GM19035 (cell line): ENCODE data around the gene CENPU.

Source experiments
- ATAC-seq: cut with Tn5 transposase; IDR thresholded peaks from one replicate; pipeline ENCODE4 v1.9.1; 2021; ENCODE audit not compliant: unreplicated experiment

The CENPU gene

GRCh38 chr4:184713887-184714286 lies 20.0 kb downstream of the CENPU start:
- ATAC-seq, result no peak

DNA sequence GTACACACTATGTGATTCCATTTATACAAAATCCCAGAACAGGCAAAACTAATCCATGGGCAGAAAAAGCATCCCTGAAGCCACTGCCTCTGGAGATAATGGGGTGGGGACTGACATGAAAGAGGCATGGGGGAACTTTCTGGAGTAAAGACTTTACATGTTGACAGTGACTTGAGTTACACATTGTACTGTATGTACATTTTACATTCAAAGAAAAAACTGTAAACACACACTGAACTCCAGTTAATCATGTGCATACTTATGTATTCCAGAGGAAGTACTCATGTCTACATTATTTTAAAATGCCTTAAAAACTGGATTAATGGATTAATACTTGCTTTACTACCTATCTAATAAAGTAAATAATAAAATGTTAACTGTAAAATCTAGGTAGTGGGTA lies 21.6 kb downstream of the CENPU start:
- ATAC-seq, result no peak

- ATAC-seq, result no peak
These were observed 27.4 kb downstream of the CENPU start for GRCh38 chr4:184706453-184706852.

DNA sequence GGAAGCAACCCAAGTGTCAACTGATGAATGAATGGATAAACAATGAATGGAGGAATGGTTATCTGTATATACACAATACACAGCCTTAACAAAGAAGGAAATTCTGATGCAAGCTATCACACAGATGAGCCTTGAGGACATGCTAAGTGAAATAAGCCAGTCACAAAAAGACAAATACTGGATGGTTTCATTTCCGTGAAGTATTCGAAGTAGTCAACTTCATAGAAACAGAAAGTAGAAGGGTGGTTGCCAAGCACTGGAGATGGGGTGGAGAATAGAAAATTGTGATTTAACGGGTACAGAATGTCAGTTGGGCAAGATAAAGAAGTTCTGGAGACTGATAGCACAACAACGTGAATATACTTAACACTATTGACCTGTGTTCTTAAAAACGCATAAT lies 28.2 kb downstream of the CENPU start:
- no peak for ATAC-seq

DNA sequence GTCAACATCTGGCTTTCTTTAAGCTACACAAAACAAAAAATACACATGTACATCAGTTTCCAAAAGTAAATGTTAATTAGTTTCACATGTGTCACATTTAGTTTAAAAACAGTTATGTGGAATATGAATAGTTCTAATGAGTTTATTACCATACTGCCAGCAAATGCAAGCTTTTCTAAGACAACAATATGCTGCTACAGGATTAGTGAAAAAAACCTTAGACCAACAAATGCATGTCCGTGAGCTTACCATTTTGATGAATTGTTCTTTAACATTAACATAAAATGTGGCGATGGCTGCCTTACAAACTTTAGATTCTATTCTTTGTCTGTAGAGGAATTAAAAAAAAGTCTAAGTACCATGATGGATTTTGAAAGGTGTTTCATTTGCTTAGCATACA lies 31.8 kb downstream of the CENPU start:
- no peak for ATAC-seq

GRCh38 chr4:184699941-184700340 lies 34.0 kb downstream of the CENPU start:
- no peak for ATAC-seq

DNA sequence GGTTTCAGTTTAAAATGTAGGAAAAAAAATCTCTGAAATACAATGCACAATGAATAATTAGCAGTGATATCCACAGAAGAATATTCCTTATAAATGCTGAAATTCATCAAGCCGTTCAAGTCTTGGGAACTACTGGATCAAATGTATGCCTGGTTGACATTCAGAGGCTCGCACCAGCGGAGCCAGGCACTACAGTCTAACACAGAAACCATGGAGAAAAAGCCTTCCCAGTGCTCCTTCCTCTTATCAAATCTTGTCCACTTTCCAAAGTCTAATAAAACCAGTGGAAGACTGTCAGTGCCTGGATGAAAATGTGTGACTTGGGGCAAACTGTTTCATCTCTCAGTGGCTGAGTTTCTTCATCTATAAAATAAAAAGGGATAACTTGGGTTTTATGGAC lies 35.9 kb downstream of the CENPU start:
- no peak for ATAC-seq

DNA sequence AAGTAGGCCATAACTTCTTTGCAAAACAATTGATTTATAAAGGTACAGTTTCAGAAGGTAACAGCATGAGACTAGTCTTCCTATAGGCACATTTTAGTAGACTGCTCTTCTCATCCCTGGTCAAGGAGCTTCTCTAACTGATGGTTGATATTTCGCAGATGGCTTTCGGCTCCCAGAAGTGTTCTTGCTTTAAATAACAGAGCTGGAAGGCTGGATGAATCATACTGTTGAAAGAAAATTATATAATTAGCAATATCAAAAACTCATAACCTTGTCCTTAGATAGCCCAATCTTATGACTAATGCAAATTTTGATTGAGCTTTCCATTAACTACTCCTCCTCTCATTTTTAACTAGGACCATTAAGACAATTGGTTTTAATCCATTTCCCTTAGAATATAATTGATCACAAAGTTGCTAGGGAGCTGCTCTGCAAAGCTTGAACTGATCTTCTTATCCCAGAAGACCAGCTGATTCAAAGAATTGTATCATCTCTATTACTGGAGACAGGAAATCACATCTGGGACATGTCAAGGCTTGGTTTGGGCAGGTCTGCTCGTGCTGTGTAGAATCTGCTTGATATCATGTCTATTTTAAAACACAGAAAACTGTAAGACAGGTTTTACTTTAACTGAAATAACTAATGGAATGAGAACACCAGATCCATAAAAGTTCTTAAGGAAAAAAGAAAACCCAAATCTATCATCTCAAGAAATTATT lies 38.6 kb downstream of the CENPU start:
- no peak for ATAC-seq

GRCh38 chr4:184694412-184694956 lies 39.4 kb downstream of the CENPU start:
- ATAC-seq, result no peak

- no peak for ATAC-seq
These were observed 40.8 kb downstream of the CENPU start for GRCh38 chr4:184693056-184693455.

GRCh38 chr4:184689681-184690080 lies 44.2 kb downstream of the CENPU start:
- ATAC-seq, result no peak

- no peak for ATAC-seq
These were observed 45.4 kb downstream of the CENPU start for GRCh38 chr4:184688447-184688846.

DNA sequence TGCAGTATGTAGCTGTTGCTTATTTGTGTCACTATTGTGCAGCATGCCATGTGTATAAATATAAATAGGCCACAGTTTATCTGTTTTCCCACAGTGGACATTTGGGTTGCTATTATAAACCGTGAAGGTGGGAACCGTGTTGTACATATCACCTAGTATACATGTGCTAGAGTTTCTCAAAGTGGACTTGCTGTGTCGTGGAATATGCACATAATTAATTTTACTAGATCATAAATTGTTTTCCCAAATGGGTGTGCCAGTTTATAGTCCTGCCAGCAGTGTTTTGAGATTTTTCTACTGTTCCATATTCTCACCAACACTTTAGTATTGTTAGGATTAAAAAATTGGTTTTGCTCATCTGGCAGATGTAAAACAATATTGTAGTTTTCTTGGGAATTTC lies 45.9 kb downstream of the CENPU start:
- ATAC-seq, result no peak

DNA sequence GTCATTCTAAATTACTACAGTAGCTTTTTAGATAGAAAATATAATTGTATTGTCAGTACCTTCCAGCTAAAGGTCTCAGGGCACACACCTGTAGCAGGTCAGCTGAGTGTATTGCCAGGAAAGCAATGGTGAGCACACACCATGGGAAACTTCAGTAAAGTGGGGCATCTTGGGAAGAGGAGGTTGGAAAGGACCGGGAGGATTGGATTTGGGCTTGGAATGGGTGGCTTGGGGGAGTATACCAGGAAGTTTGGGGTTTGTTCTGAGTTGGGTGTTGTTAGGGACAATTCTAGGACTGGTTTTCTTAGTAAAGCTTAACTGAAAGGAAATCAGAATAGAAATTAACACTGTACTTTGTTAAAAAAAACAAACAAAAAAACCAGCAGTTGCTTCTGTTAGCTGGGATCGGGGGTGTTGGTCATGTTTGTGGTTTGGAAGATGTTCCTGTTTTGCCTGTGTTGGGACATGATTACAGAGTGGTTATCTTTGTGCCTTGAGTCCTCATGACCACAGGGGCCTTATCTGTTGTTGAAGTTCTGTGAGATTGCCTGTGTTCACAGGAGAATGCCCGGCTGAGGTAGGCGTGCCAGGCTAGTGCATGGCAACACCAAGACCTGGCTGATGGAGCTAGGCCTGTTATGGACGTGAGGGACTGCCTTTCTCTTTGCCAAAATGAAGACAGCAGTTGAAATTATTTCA lies 49.3 kb downstream of the CENPU start:
- no peak for ATAC-seq

DNA sequence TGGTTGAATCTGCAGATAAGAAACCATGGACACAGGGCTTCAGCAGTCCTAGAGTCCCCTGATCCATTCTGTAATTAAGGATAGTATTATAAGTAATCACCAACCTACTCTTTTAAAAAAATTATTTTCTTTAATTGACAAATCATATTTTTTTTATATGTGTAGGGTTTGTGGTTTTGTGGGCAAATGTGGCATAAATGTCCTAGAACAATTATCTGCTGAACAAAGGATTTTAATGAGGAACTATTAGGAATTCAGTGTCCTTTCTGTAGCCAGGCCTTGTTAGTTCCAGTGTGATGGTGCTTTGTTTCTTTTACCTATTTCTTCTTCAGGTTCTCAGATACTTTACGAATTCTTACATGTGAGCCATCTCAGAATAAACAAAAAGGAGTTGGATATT lies 52.0 kb downstream of the CENPU start:
- no peak for ATAC-seq

DNA sequence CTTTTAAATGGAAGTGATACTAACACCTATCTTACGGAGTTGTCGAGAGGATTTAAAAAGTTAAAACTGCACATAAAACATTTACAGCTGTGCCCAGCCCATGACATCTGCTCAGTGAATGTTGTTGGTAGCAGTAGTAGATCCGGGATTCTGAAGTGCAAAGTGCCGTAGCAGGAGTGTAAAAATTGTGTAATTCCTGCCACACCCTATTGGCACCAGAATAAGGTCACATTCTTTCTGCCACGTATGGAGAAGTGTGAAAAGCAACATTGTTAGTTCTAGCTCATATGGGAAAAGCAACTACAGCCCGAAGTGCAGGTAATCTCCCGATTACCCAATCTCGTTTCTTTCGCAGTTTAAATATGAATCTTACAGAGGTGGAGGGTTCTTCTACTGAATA lies 53.2 kb downstream of the CENPU start:
- no peak for ATAC-seq

DNA sequence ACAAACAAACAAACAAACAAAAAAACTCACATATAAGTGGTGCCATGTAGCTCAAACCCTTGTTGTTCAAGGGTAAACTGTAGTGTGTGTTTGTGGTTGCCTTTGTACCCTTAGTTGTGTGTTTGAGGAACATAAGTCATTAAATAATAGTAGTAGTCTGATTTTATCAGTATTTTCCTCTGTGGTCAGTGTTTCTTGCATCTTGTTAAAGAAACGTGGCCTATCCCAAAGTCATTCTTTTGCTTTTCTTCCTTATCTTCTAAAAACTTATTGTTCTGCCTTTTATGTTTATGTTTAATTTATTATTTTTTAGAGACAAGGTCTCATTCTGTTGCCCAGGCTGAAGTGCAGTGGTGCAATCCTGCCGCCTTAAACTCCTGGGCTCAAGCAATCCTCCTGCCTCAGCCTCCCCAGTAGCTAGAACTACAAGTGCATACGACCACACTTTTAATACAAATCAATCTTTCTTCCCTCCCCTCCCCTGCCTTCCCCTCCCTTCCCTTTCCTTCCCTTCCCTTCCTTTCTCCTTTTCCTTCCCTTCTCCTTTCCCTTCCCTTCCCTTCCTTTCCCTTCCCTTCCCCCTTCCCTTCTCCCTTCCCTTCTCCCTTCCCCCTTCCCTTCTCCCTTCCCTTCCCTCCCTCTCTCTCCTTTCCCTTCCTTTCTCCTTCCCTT lies 57.9 kb downstream of the CENPU start:
- ATAC-seq, result no peak

- no peak for ATAC-seq
These were observed 58.9 kb downstream of the CENPU start for GRCh38 chr4:184675018-184675417.

GRCh38 chr4:184674011-184674410 lies 59.9 kb downstream of the CENPU start:
- ATAC-seq, result no peak

- no peak for ATAC-seq
These were observed 61.2 kb downstream of the CENPU start for GRCh38 chr4:184672741-184673140.

DNA sequence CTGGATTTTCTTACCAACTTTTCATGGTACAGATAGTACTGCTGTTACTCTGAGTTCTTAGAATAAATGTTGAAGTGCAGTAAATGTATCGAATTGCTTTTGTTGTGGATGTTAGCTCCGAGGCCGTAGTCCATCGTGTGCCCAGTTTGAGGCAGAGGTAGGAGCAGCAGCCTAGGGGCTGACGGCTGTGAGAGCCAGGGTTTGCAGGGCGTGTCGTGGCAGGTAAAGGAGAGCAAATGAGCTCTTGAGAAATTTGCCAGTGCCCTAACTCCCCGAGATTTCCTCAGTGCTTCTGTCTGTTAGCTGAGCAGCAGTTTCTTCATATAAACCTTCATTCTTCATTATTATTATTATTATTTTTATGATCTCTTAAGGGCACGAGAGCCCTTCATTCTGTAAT lies 62.8 kb downstream of the CENPU start:
- no peak for ATAC-seq

GRCh38 chr4:184669251-184669650 lies 64.6 kb downstream of the CENPU start:
- no peak for ATAC-seq
